ENCODE results near the gene C2CD3.

C2CD3 gene

DNA sequence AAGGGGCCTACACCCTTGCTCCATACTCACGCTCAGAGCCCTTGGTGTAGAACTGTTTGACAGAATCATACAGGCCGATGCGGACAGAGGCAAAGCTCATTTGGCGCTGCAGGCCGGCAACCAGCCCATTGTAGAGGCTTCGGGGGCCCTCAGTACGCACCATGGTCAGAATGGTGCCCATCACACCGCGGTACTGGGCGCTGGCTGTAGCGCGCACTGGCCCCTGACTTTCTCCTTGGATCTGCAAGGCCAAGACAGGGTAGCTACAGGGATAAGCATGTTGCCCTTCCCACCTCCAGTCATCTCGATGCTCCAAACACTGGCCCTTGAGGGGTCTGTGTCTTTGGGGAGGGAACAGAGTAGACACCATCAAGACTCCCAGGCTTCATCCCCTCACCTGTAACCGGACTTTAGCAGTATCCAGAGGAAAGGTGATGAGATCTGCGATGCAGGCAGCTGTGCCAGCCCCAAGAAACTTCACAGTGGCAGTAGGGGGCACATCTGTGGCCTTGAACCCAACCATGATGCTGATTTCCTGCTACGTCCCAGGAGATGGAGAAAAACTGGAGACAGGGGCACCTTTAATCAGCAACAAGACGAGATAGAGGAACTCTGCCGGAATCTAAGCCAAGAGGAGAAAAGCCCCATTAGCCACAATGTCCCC lies 192.8 kb downstream of the C2CD3 start:
- DNase-seq = no peak

DNA sequence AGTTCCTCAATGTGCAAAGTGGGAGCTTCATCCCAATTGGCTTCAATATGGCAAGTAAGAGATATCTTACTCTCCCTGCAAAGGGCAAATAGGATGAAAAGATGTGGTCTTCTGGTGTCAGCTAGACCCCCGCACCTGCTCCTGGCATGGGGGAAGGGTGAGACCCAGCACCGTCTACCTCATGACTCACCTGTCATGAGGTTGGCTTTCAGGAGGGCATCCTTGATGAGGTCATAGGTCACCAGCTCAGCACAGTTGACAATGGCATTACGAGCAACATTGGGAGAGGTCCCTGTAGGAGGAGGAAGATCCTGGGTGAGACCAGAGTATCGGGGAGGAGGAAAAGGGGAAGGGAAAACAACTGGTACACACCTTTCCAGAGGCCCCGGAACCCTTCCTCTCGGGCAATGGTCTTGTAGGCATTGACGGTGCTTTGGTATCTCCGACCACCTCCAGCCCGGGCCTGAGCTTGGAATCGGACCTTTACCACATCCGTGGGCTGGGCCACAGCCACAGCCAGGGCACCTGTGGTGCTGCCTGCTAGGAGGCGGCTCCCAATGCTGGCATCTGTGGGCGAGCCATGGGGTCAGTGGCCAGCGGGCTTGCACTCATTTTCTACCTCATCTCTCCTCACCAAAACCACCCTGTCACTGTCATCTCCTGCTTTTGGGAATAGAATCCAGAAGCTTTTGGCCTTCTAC lies 194.2 kb downstream of the C2CD3 start:
- DNase-seq = no peak

DNA sequence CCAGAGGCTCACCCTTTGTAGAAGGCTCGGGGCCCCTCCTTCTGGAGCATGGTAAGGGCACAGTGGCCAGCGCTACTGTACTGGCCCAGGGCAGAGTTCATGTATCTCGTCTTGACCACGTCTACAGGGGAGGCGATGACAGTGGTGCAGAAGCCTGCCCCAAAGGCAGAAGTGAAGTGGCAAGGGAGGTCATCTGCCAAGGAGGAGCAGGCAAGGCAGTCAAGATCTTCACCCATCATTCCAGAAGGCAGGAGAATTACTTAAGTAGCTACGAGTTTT lies 195.4 kb downstream of the C2CD3 start:
- DNase-seq = no peak

GRCh38 chr11:73974604-73975478 lies 196.0 kb downstream of the C2CD3 start:
- no peak for DNase-seq

DNA sequence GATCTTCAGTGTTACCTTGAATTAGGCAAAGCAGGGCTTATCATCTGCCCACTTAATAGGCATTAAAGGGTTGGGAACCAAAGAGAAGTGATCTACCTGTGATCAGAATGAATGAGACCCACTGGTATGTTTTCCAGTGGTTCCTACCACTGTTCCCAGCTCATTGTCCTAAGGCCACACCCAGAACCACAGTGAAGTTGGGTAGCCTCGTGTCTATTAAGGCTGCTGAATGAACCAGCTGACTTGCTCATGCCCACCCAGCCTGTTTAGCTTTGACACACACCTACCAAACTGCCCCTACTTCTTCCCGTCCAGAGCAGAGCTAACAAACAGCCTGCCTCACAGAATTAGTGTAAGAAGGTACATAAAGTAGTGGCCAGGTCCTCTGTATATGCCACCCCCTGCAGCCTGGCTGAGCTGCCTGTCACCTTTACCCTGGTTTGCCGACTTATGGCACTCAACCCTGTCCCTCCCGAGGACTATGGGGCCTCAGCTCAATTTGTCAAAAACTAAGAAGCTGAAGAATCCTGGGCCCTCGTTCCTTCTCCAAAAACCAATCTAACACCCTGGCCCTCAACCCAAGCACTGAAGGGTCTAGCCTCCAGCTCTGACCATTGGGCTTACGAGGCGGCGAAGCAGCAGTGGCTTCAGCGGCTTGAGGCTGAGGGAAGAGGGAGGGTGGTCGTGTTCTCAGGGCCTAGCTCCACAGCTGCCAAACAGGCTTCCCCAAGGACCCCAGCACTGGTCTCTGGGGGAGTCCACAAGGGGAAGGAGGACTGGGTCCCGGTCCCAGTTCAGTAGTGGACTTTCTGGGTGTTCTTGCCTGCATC lies 198.0 kb downstream of the C2CD3 start:
- DNase-seq = no peak

DNA sequence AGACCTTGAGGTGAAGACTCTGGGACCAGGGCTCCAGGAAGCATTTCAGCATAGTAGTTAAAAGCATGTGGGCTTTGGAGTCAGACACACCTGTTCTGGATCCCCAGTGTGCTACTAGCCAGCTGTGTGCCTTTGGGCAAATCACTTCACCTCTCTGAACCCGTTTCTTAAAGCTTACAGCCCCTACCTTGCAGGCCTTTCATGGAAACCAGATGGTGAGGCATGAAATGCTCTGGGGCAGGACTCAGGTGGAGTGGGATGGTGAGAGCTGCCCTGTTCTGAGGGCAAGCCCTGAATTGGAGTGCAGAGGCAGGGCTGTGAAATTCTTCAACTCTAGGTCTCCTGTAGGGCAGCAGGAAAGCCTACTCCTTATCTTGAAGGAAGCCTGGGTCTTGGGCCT lies 198.6 kb downstream of the C2CD3 start:
- DNase-seq = no peak

DNA sequence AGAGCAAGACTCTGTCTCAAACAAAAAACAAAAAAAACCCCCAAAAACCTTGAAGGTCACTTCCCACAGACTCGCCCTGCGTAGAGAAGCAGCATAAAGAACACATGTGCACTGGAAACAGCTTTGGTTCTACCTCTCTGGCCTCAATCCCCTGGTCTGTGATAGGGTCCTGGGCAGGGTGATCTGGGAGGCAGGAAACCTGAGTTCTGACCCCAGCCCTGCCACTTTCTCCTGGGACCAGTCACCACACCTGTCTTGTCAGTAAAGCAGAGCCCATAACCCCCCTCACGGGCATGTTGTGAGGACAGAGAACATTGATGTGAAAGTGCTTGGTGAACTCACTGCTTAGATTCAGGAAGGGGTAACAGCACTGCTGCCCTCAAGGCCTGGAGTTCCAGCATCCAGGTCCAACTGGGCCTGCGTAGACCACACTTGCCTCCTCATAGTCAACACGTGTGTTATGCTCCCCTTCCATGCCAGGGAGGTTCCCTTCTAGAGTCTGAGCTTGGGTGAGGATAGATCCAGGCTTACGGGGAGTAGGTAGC lies 199.6 kb downstream of the C2CD3 start:
- no peak for DNase-seq

GRCh38 chr11:73969991-73970800 lies 200.6 kb downstream of the C2CD3 start:
- no peak for DNase-seq

GRCh38 chr11:73969091-73969490 lies 201.7 kb downstream of the C2CD3 start:
- no peak for DNase-seq

- no peak for DNase-seq
Measured at GRCh38 chr11:73968356-73968966, 202.3 kb downstream of the C2CD3 start.

DNA sequence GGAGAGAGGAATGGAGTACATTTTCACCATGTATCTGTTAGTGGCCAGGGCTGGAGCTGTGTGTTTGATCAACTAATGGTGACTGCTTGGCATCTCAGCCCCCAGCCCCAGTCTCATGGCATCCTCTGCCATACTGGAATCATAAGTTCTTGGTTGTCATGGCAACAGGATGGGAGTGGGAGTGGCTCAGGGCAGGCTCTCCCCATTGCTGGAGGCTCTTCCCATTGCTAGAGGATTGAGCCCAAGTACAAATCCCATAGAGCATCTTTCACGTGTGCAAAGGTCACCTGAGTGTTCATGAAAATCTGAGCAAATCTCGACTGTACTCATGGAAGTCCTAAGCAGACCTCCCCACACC lies 205.1 kb downstream of the C2CD3 start:
- DNase-seq = no peak

- DNase-seq = no peak
Measured at GRCh38 chr11:73965076-73965763, 205.6 kb downstream of the C2CD3 start.

- no peak for DNase-seq
Measured at GRCh38 chr11:73963861-73964260, 206.9 kb downstream of the C2CD3 start.
